Neural progenitor cell (in vitro differentiated cells): ENCODE results near the gene LTBP1. TPM values are rescaled to one million over a fixed set of nuclear protein-coding genes. Genes with fewer than 3 reads are reported as not detected.

ENCODE experiments used
- DNase-seq: peaks from one replicate; pipeline ENCODE4 v3.0.0-alpha.2; 2016; ENCODE audit warnings: low spot score
- H2AFZ ChIP-seq: fragments of 200-600 bp; sonication (generic); replicated peaks from 2 replicates; pipeline ENCODE4 v1.6.1; 2016; ENCODE audit warnings: antibody characterized with exemption
- H3F3A ChIP-seq: fragments of 200-600 bp; sonication (generic); 2 replicates; pipeline ENCODE4 v1.6.1; 2016; ENCODE audit warnings: antibody characterized with exemption, low read depth
- H3K27ac ChIP-seq: fragments of 200-600 bp; sonication (generic); 2 replicates; pipeline ENCODE4 v1.5.1; 2016; ENCODE audit warnings: mild to moderate bottlenecking
- H3K27me3 ChIP-seq: fragments of 200-600 bp; sonication (generic); 2 replicates; pipeline ENCODE4 v1.6.1; 2016; ENCODE audit warnings: mild to moderate bottlenecking, moderate library complexity
- H3K36me3 ChIP-seq: fragments of 200-600 bp; sonication (generic); 2 replicates; pipeline ENCODE4 v1.5.1; 2016
- H3K4me1 ChIP-seq: fragments of 200-600 bp; sonication (generic); 2 replicates; pipeline ENCODE4 v1.6.1; 2016; ENCODE audit warnings: mixed run types
- H3K4me2 ChIP-seq: fragments of 200-600 bp; sonication (generic); 2 replicates; pipeline ENCODE4 v1.6.1; 2016
- H3K4me3 ChIP-seq: fragments of 200-600 bp; sonication (generic); 2 replicates; pipeline ENCODE4 v1.5.1; 2016
- H3K79me2 ChIP-seq: fragments of 200-600 bp; sonication (generic); 2 replicates; pipeline ENCODE4 v1.6.1; 2016; ENCODE audit warnings: low read depth
- H3K9ac ChIP-seq: fragments of 200-600 bp; sonication (generic); 2 replicates; pipeline ENCODE4 v1.6.1; 2016
- H3K9me3 ChIP-seq: fragments of 200-600 bp; sonication (generic); 2 replicates; pipeline ENCODE4 v1.5.1; 2016; ENCODE audit warnings: low read depth
- H4K20me1 ChIP-seq: fragments of 200-600 bp; sonication (generic); 2 replicates; pipeline ENCODE4 v1.6.1; 2016; ENCODE audit warnings: low read depth
- H3K27ac Mint-ChIP-seq: 3 replicates; pipeline ENCODE4 v1.8.0; 2021; ENCODE audit warnings: mixed read lengths
- H3K27me3 Mint-ChIP-seq: 2 replicates; pipeline ENCODE4 v1.8.0; 2022; ENCODE audit warnings: low read depth, mild to moderate bottlenecking, inconsistent platforms, moderate library complexity, mixed read lengths; ENCODE audit not compliant: insufficient read depth
- H3K36me3 Mint-ChIP-seq: 3 replicates; pipeline ENCODE4 v1.8.0; 2021; ENCODE audit warnings: mixed read lengths
- H3K4me1 Mint-ChIP-seq: 3 replicates; pipeline ENCODE4 v1.8.0; 2021; ENCODE audit warnings: mixed read lengths
- H3K4me3 Mint-ChIP-seq: 3 replicates; pipeline ENCODE4 v1.8.0; 2021; ENCODE audit warnings: mild to moderate bottlenecking, moderate library complexity, mixed read lengths
- H3K9me3 Mint-ChIP-seq: 3 replicates; pipeline ENCODE4 v1.8.0; 2020; ENCODE audit warnings: mixed read lengths
- EZH2 ChIP-seq: fragments of 200-600 bp; sonication (generic); IDR thresholded peaks from 2 replicates; pipeline ENCODE4 v1.6.1; 2017; ENCODE audit warnings: antibody characterized with exemption, mild to moderate bottlenecking, moderate library complexity
- EZH2phosphoT487 ChIP-seq: fragments of 200-600 bp; sonication (generic); IDR thresholded peaks from 2 replicates; pipeline ENCODE4 v1.6.1; 2017; ENCODE audit warnings: antibody characterized with exemption
- total RNA-seq: library from RNA; depleted of rRNA; stranded (reverse); fragments of >200 nt; gene quantifications from 2 replicates; pipeline ENCODE4 v1.2.3, GENCODE V29; 2015; ENCODE audit warnings: low replicate concordance
- TF ChIP-seq, protein P1 (sequence below): fragments of 200-600 bp; sonication (generic); IDR thresholded peaks from 2 replicates; pipeline ENCODE4 v1.5.1; 2017; ENCODE audit warnings: antibody characterized with exemption, mild to moderate bottlenecking

LTBP1 gene
- total RNA-seq, 1 donor from 2014 or later: 50.5 TPM

DNA sequence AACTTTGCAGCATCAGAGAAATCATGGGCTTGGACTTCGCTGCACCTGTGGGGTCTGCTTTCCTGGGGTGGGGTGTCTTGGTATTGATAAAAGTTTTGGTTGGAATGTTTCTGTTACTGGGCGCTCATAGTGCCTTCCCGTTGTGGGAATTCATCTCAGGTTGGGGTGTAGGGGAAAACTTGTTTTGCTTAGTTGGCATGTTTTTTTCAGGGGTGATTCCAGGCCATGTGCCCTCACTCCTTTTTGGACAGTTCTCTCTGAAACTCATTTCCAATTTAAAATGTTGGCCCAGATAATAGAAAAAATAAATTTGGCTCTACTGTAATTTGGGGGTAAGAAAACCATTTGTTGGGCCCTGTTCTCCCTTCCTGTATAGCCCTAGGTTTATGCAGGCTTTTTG lies 1.5 kb downstream of the LTBP1 start:
- Mint-ChIP-seq H3K4me1 (peaks cover 10% of the 10 kb centered on the region), H3K27me3 (peaks cover 9% of the 10 kb centered on the region), H3K9me3 (no peaks in the 10 kb centered on the region), H3K4me3 (peak overlapping the region; percentile 89), H3K36me3 (peaks cover 1% of the 10 kb centered on the region), H3K27ac (peak overlapping the region; percentile 1)
- DNase-seq: no peak
- Histone ChIP-seq H3K9ac (no peak overlapping the region), H3K4me1 (peaks cover 4% of the 10 kb centered on the region), H3K27ac (no peak overlapping the region), H3K4me2 (peak overlapping the region; percentile 85), H2AFZ (peak overlapping the region; percentile 97), H3F3A (peaks cover 5% of the 10 kb centered on the region), H3K36me3 (no peaks in the 10 kb centered on the region), H3K79me2 (peaks cover 5% of the 10 kb centered on the region), H3K9me3 (no peaks in the 10 kb centered on the region), H4K20me1 (peaks cover 2% of the 10 kb centered on the region), H3K27me3 (no peaks in the 10 kb centered on the region), H3K4me3 (peak overlapping the region; percentile 76)
- TF ChIP-seq EZH2 (no peak), EZH2phosphoT487 (no peak)
- TF ChIP-seq, protein P1, sequence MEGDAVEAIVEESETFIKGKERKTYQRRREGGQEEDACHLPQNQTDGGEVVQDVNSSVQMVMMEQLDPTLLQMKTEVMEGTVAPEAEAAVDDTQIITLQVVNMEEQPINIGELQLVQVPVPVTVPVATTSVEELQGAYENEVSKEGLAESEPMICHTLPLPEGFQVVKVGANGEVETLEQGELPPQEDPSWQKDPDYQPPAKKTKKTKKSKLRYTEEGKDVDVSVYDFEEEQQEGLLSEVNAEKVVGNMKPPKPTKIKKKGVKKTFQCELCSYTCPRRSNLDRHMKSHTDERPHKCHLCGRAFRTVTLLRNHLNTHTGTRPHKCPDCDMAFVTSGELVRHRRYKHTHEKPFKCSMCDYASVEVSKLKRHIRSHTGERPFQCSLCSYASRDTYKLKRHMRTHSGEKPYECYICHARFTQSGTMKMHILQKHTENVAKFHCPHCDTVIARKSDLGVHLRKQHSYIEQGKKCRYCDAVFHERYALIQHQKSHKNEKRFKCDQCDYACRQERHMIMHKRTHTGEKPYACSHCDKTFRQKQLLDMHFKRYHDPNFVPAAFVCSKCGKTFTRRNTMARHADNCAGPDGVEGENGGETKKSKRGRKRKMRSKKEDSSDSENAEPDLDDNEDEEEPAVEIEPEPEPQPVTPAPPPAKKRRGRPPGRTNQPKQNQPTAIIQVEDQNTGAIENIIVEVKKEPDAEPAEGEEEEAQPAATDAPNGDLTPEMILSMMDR: no peak

DNA sequence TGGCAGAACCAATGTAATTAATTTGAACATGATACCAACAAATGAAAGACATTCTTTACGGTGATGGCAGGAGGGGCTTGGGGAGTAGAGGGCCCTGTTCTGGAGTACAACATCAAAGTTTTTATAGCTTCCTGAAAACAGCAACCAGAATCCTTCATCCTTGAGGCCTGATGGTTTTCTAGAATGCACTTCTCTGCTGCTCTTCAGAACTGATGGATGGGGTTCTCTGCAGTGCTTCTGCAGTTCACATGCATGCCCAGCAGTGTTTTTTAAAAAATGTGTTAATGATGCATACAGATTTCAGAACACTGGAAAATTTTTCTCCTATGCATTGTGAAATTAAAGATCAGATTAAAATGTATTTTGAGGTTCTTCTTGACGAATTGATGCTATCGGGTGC lies 2.5 kb downstream of the LTBP1 start:
- no peak for TF ChIP-seq EZH2phosphoT487
- TF ChIP-seq, protein P1: no peak
- no peak for TF ChIP-seq EZH2
- H3K9me3 ChIP-seq: no peaks in the 10 kb centered on the region
- Mint-ChIP-seq H3K4me1 (peaks cover 10% of the 10 kb centered on the region), H3K36me3 (peaks cover 1% of the 10 kb centered on the region), H3K9me3 (no peaks in the 10 kb centered on the region), H3K27me3 (peaks cover 13% of the 10 kb centered on the region), H3K4me3 (peak overlapping the region; percentile 89), H3K27ac (no peak overlapping the region)
- no peak overlapping the region for H3K4me3 ChIP-seq
- no peak for DNase-seq
- H3K4me1 ChIP-seq: peaks cover 4% of the 10 kb centered on the region
- peaks cover 5% of the 10 kb centered on the region for H3K79me2 ChIP-seq
- H4K20me1 ChIP-seq: peaks cover 2% of the 10 kb centered on the region
- peaks cover 5% of the 10 kb centered on the region for H3F3A ChIP-seq
- no peak overlapping the region for H3K9ac ChIP-seq
- no peak overlapping the region for H3K4me2 ChIP-seq
- H3K27me3 ChIP-seq: no peaks in the 10 kb centered on the region
- no peak overlapping the region for H3K27ac ChIP-seq
- H3K36me3 ChIP-seq: no peaks in the 10 kb centered on the region
- H2AFZ ChIP-seq: no peak overlapping the region

DNA sequence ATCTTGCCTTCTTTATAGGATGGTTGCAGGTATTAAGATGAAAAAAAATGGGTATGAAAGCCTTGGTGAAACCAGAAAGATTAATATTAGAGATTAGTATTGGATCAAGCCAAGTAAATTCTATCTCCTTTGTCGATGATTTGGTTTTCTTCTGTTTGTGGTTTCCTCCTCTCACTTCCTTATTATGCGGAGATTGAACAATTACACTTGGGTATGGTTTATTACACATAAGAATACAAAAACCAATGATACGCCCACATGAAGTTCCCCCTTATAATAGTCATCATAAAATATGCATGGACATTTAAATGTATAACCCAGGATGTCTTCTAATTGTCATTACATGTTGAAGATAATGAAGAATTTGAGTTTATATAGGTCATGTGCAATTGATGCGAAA lies 4.9 kb downstream of the LTBP1 start:
- H3K27me3 Mint-ChIP-seq: peaks cover 8% of the 10 kb centered on the region
- H3K4me1 Mint-ChIP-seq: peaks cover 10% of the 10 kb centered on the region
- TF ChIP-seq, protein P1: no peak
- TF ChIP-seq EZH2 (no peak), EZH2phosphoT487 (no peak)
- H3K4me3 ChIP-seq: no peak overlapping the region
- no peaks in the 10 kb centered on the region for H3K9me3 ChIP-seq
- H3K79me2 ChIP-seq: peaks cover 5% of the 10 kb centered on the region
- H3K27ac Mint-ChIP-seq: no peak overlapping the region
- no peaks in the 10 kb centered on the region for H3K9me3 Mint-ChIP-seq
- no peak for DNase-seq
- no peaks in the 10 kb centered on the region for H3K27me3 ChIP-seq
- H3K4me1 ChIP-seq: peaks cover 4% of the 10 kb centered on the region
- no peak overlapping the region for H3K4me3 Mint-ChIP-seq
- no peak overlapping the region for H3K4me2 ChIP-seq
- H2AFZ ChIP-seq: no peak overlapping the region
- H3K36me3 Mint-ChIP-seq: peaks cover 4% of the 10 kb centered on the region
- H4K20me1 ChIP-seq: peaks cover 2% of the 10 kb centered on the region
- no peaks in the 10 kb centered on the region for H3K36me3 ChIP-seq
- no peak overlapping the region for H3K27ac ChIP-seq
- no peak overlapping the region for H3K9ac ChIP-seq
- H3F3A ChIP-seq: peaks cover 5% of the 10 kb centered on the region
